GM13977 (cell line): Measurements from ENCODE around the gene XRCC4.

Source experiments
- DNase-seq: peaks from one replicate; pipeline ENCODE4 v3.0.0; 2012; ENCODE audit warnings: low spot score
- in situ Hi-C: fragments of 300-500 bp; cut with MboI; formaldehyde crosslinking; loops from one replicate; pipeline ENCODE4 v1.12.0; 2022; ENCODE audit warnings: low sequenced_read_pairs, low pct_unique_long_range_greater_than_20kb, mixed read lengths, inconsistent platforms; ENCODE audit not compliant: unreplicated experiment
- TF ChIP-seq, protein P1 (sequence below): IDR thresholded peaks from 2 replicates; pipeline ENCODE4 v1.5.1; 2012; ENCODE audit warnings: mild to moderate bottlenecking, control low read depth; ENCODE audit not compliant: insufficient read depth; ENCODE audit errors: extremely low read depth, missing control alignments

The XRCC4 gene

DNA sequence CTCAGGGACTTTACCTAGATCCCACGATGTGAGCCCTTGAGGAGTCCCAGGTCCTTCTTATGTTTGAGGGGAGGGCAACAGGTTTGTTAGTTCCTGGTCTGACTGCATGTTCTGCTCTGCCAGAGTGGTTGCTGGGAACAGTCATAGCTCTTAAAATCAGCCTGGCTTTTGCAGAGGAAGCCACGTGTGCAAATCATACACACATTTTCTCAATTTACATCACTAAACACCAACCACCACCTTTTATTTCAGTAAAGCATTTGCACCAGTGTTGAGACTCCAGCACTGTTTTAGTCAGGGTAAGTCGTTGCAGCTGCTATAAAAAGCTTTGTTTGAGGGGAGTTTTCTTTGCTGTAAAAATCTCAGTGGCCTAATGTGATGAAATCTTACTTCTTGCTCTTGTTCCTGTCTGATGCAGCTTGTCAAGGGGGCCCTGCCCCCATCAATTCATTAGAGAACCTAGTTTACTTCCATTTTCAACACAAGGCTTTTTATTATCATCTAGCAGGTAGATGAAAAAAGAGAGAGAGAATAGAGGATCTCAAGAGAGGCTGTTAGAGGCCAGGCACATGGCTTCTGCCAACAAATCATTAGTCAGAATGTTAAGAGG, 323.9 kb downstream of the XRCC4 start:
- TF ChIP-seq, protein P1, sequence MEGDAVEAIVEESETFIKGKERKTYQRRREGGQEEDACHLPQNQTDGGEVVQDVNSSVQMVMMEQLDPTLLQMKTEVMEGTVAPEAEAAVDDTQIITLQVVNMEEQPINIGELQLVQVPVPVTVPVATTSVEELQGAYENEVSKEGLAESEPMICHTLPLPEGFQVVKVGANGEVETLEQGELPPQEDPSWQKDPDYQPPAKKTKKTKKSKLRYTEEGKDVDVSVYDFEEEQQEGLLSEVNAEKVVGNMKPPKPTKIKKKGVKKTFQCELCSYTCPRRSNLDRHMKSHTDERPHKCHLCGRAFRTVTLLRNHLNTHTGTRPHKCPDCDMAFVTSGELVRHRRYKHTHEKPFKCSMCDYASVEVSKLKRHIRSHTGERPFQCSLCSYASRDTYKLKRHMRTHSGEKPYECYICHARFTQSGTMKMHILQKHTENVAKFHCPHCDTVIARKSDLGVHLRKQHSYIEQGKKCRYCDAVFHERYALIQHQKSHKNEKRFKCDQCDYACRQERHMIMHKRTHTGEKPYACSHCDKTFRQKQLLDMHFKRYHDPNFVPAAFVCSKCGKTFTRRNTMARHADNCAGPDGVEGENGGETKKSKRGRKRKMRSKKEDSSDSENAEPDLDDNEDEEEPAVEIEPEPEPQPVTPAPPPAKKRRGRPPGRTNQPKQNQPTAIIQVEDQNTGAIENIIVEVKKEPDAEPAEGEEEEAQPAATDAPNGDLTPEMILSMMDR = no peak
- DNase-seq = peak; percentile 9
- in situ Hi-C loops = loop anchor here (25.0 kb wide), 1 partner anchor 514 kb away; no protein-coding TSS in a partner anchor

DNA sequence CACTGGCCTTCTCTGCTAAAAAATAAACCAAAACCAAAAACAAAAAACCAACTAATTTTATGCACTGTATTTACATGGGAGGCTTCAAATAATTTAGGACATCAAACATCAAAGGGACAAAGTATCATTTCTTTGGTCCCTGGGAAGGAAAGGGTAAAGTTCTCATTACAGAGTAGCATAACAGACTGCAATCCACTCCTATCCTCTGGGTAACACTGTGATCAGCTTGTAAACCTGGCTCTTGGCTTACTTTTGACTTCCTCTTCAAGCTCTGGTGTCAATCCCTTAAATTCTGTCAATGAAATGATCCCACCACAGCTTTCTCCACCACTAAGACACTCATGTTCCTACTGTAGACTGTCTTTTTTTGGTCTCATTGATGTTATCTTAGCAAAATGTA, 324.4 kb downstream of the XRCC4 start:
- DNase-seq = no peak
- TF ChIP-seq, protein P1 = no peak
- in situ Hi-C loops = loop anchor here (25.0 kb wide), 1 partner anchor 514 kb away; no protein-coding TSS in a partner anchor
